ENCODE data around the gene C3orf52. TPM values are rescaled to one million over a fixed set of nuclear protein-coding genes. Genes with fewer than 3 reads are reported as not detected.

The C3orf52 gene
- total RNA-seq (2022; extraction: Qiagen RNA extraction) = 10.6 to 14.8 TPM (median 14.3 TPM) in 5 replicates

DNA sequence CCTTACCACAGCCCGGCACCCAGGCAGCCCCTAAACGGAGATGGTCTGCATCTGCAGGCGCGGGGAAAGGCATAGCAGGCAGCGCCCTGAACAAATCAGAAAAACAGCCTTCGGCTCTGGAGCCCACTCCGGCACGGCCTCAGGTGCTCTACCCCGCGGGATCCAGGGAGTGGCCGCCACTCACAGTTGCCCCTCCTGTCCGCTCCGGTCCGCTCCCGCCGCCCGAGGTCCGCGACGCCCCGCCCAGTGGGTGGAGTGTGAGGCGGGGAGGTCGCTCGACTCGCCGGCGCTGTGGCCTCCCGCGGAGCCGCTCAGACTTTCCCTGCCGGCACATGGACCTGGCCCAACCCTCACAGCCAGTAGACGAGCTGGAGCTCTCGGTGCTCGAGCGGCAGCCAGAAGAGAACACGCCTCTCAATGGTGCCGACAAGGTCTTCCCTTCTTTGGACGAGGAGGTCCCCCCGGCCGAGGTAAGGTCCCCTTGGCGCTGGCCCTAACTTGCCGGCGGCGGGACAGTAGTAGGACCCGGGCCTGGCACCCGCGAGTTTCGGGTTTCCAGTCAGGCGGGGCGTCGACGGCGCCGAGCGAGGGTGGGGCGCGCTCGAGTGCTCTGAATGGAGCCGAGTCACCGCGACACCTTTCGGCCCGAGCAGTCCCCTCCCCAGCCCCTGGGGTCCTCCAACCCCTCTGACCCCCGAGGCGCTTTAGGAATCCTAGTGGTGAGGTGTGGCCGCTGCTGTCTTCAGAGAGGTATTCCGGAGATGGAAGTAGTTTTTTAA is at the start of gene C3orf52:
C3orf52 (plus strand) TSS at position 314 of the 779 bp plus-strand sequence; CDS start at position 333, 19 bp downstream.

DNA sequence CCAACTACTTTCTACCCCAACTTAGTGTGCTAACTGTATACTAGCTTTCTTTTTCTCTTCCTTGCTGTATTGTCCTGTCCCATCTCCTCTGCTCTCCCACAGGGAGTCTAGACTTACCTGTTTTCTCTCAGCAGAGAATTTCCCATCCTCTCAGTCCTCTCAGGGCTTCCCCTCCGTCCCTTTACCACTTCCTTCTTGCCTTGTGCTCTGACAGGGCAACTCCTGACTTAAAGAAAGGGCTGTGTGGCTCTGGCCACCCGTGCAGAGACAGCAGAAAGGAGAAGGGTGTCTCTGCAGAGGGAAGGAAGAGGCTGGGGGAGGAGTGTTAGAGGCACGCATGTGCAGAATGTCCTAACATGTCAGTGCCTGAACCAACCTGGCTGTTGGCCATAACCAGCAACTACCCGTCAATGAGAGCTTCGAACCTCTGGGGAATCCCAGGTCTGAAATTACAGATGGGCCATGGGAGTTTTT is 46.8 kb downstream of the C3orf52 start, which contains the start of gene GCSAM:
GCSAM (minus strand) TSS at position 274 of the 474 bp plus-strand sequence; CDS start at position 146, 128 bp downstream.

Other genes with a start within 250 kb of the C3orf52 start
- 15.6 to 26.6 TPM (median 24.5 TPM) in 5 replicates for gene PHLDB2, start 227.1 kb upstream of the C3orf52 start, total RNA-seq (2022; extraction: Qiagen RNA extraction)
- 21.3 to 23.7 TPM (median 22.6 TPM) in 5 replicates for gene ABHD10, start 107.4 kb upstream of the C3orf52 start, total RNA-seq (2022; extraction: Qiagen RNA extraction)
- not detected in 5 replicates for gene TAGLN3, start 87.5 kb upstream of the C3orf52 start, total RNA-seq (2022; extraction: Qiagen RNA extraction)
- gene TMPRSS7, start 51.7 kb upstream of the C3orf52 start, total RNA-seq (2022; extraction: Qiagen RNA extraction) = 0.02 to 0.18 TPM (median 0.09 TPM) in 5 replicates
- gene GCSAM, start 46.9 kb downstream of the C3orf52 start, total RNA-seq (2022; extraction: Qiagen RNA extraction) = not detected in 5 replicates
- not detected in 5 replicates for gene SLC9C1, start 207.8 kb downstream of the C3orf52 start, total RNA-seq (2022; extraction: Qiagen RNA extraction)
- not detected in 5 replicates for gene CD200, start 246.8 kb downstream of the C3orf52 start, total RNA-seq (2022; extraction: Qiagen RNA extraction)